GM12873 (cell line): ENCODE results near the gene CRACDL.

Source experiments
- CTCF ChIP-seq: IDR thresholded peaks from 2 replicates; pipeline ENCODE4 v1.5.1; 2012; ENCODE audit warnings: low read depth, mild to moderate bottlenecking, moderate library complexity, low read length, control low read depth; ENCODE audit not compliant: insufficient read depth; ENCODE audit errors: missing control alignments

CRACDL gene

DNA sequence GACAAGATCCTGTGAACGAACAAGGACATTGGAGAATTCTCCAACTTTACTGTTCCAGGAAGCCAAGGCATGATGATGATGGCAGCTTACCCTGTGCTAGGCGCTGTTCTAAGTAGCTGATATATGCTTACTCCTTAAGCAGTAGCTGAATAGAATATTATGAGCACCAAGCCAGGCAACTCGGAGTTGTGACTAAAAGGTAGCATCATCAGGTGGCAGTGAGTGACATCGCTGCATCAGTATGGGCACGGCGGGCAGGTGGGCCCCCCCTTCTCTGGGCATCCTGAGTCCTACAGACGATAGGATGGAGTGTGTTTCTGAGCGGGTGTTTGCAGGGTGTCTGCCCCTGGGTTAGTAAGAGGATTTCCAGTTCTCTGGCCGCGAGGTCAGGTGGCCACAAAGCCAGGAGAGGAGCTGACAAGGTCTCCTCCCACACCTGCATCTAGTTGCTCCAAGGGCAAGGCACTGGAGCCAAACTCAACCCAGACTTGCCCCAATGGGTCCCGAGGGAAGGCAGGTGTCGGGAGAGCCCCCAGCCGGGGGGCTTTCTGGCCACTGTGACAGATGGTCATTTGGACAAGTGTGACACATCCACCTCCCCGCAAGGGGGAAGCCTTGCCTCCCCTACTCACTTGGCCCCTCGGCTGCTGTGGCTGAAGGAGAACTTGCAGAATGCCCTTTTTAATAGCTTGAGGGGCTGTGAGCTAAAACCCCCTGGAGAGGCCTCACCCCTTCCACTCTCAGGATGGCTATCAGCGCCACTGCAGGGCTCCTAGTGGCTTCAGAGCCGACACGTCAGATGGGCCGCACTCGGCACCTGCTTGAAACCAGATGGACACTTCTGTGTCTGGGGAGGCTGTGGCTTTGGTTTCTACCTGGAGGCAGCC lies 55.5 kb downstream of the CRACDL start:
- no peak for TF ChIP-seq CTCF

GRCh38 chr2:98876741-98877140 lies 59.3 kb downstream of the CRACDL start:
- TF ChIP-seq CTCF: no peak

DNA sequence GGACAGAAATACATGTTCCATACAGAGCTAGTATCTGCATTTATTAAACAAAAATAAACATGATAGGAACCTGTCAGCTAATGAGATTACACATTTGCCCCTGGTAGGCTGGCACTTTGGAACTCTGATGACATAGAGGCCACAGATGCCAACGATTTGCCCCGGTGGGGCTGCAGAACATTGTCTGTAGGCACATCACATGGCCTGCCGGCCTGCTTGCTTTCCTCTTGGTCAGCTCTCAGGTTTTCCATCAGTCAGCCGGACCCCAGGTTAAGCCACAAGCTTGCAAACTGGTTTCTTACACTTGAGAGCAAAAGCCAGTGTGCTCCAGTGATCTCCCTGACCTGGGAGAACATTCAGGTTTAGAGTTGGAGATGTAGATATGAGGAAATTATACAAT lies 60.3 kb downstream of the CRACDL start:
- TF ChIP-seq CTCF: no peak

- TF ChIP-seq CTCF: no peak
These were observed 60.8 kb downstream of the CRACDL start for GRCh38 chr2:98875081-98875728.

GRCh38 chr2:98874186-98874689 lies 61.8 kb downstream of the CRACDL start:
- TF ChIP-seq CTCF: no peak

DNA sequence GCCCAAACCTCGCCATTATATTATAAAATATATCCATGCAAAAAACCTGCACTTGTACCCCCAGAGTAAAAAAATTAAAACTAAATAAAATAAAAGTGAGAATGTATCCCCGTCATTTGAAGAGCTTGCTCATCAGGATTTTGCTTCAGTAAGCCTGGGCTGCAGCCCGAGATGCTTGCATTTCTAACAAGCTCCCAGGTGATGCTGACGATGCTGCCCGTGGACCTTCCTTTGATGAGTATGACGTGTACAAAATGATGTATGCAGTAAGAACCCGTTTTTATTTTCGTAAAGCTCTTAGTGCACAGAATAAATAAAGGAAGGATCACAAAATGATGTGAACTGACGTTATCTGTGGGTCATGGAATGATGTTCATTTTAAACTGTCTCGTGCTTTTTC lies 63.5 kb downstream of the CRACDL start:
- no peak for TF ChIP-seq CTCF

GRCh38 chr2:98871506-98871905 lies 64.5 kb downstream of the CRACDL start:
- TF ChIP-seq CTCF: no peak
